H1 (cell line): Measurements from ENCODE around the gene APLP1. TPM values are rescaled to one million over a fixed set of nuclear protein-coding genes. Genes with fewer than 3 reads are reported as not detected.

Source experiments
- CTCF ChIA-PET: fragments of 300-600 bp; sonication (Branson Sonifier 250); formaldehyde crosslinking; loops from one replicate; lab custom pipeline; 2021; ENCODE audit not compliant: partially characterized antibody; lab: Charles Lee
- POLR2A ChIA-PET: fragments of 300-600 bp; sonication (Branson Sonifier 250); formaldehyde crosslinking; loops from one replicate; lab custom pipeline; 2021; ENCODE audit warnings: inconsistent platforms; ENCODE audit not compliant: partially characterized antibody; lab: Charles Lee
- DNase-seq, 2 experiments: peaks; one replicate each; pipeline versions ENCODE4 v3.0.0 to v3.0.0-alpha.2; 2010 to 2022; ENCODE audit warnings: low spot score in 2 of 2, low read depth in 1 of 2, mixed read lengths in 1 of 2
- FAIRE-seq: peaks from 2 replicates; lab custom pipeline; 2011; peaks lifted over from hg19 to GRCh38; lab: Jason Lieb, UNC
- H2AFZ ChIP-seq: 2 replicates; pipeline ENCODE4 v1.8.1; 2012; ENCODE audit warnings: low read length, inconsistent platforms
- H2AK5ac ChIP-seq: 2 replicates; pipeline ENCODE4 v1.6.1; 2013; ENCODE audit warnings: low read depth, low read length
- H2BK120ac ChIP-seq: replicated peaks from 2 replicates; pipeline ENCODE3; 2013; ENCODE audit warnings: low read depth, low read length, inconsistent platforms
- H2BK12ac ChIP-seq: 2 replicates; pipeline ENCODE4 v1.6.1; 2013; ENCODE audit warnings: low read depth, low read length
- H2BK15ac ChIP-seq: 2 replicates; pipeline ENCODE4 v1.6.1; 2013; ENCODE audit warnings: low read length
- H2BK20ac ChIP-seq: 2 replicates; pipeline ENCODE4 v1.6.1; 2013; ENCODE audit warnings: low read length
- H2BK5ac ChIP-seq: 2 replicates; pipeline ENCODE4 v1.6.1; 2013; ENCODE audit warnings: low read depth, low read length
- H3K14ac ChIP-seq: 2 replicates; pipeline ENCODE4 v1.6.1; 2013; ENCODE audit warnings: inconsistent platforms; ENCODE audit not compliant: insufficient read length
- H3K18ac ChIP-seq: 2 replicates; pipeline ENCODE4 v1.6.1; 2013; ENCODE audit warnings: low read length; ENCODE audit errors: extremely low read depth
- H3K23ac ChIP-seq: 2 replicates; pipeline ENCODE4 v1.6.1; 2013; ENCODE audit warnings: inconsistent platforms; ENCODE audit not compliant: insufficient read length
- H3K23me2 ChIP-seq: 2 replicates; pipeline ENCODE4 v1.6.1; 2013; ENCODE audit warnings: low read depth, low read length
- H3K27ac ChIP-seq: 2 replicates; pipeline ENCODE4 v1.6.1; 2011; ENCODE audit warnings: low read depth, low read length, inconsistent platforms
- H3K27me3 ChIP-seq, 4 experiments: replicated peaks in 1 of 4; 1 replicate in 1 of 4; 2 replicates in 3 of 4; pipeline versions ENCODE4 v1.6.1 to v1.8.1; 2011 to 2013; ENCODE audit warnings: low read length in 3 of 4, mild to moderate bottlenecking in 3 of 4, inconsistent platforms in 2 of 4, mixed read lengths in 2 of 4, moderate library complexity in 1 of 4; ENCODE audit not compliant: control insufficient read depth in 3 of 4, insufficient read depth in 3 of 4; ENCODE audit errors: extremely low read depth in 1 of 4
- H3K36me3 ChIP-seq, 4 experiments: 2 replicates each; pipeline versions ENCODE4 v1.6.1 to v1.8.1; 2011 to 2013; ENCODE audit warnings: mild to moderate bottlenecking in 4 of 4, low read length in 3 of 4, moderate library complexity in 2 of 4, control low read depth in 1 of 4, inconsistent platforms in 1 of 4; ENCODE audit not compliant: insufficient read depth in 4 of 4, control insufficient read depth in 2 of 4
- H3K4ac ChIP-seq: replicated peaks from 2 replicates; pipeline ENCODE3; 2013; ENCODE audit warnings: low read length, low read depth, mixed read lengths, inconsistent platforms; ENCODE audit not compliant: insufficient read length
- H3K4me1 ChIP-seq, 4 experiments: replicated peaks in 1 of 4; 1 replicate in 1 of 4; 2 replicates in 3 of 4; pipeline versions ENCODE4 v1.6.1 to v1.8.1; 2011 to 2013; ENCODE audit warnings: low read length in 3 of 4, inconsistent platforms in 2 of 4, mixed read lengths in 1 of 4; ENCODE audit not compliant: insufficient read depth in 4 of 4, control insufficient read depth in 3 of 4
- H3K4me2 ChIP-seq, 2 experiments: 2 replicates each; pipeline versions ENCODE4 v1.6.1 to v1.8.1; 2011 to 2013; ENCODE audit warnings: low read depth in 2 of 2, low read length in 2 of 2, control low read depth in 1 of 2, inconsistent platforms in 1 of 2, mild to moderate bottlenecking in 1 of 2; ENCODE audit not compliant: insufficient read depth in 1 of 2
- H3K4me3 ChIP-seq, 4 experiments: fragments of 200-600, 300-600 bp in 1 of 4; sonication (generic), shearing (Covaris generic), sonication (Bioruptor Twin) in 1 of 4; 2 replicates each; pipeline versions ENCODE4 v1.5.1 to v1.8.1; 2011 to 2016; ENCODE audit warnings: low read length in 4 of 4, low read depth in 3 of 4, control low read depth in 2 of 4, inconsistent platforms in 2 of 4, mild to moderate bottlenecking in 2 of 4, mixed read lengths in 1 of 4, moderate library complexity in 1 of 4; ENCODE audit not compliant: insufficient read depth in 2 of 4; ENCODE audit errors: extremely low read depth in 1 of 4
- H3K56ac ChIP-seq: replicated peaks from 2 replicates; pipeline ENCODE3; 2013; ENCODE audit warnings: low read depth, mild to moderate bottlenecking, mixed read lengths, low read length, inconsistent platforms; ENCODE audit not compliant: insufficient read length
- H3K79me1 ChIP-seq: 2 replicates; pipeline ENCODE4 v1.6.1; 2013; ENCODE audit warnings: low read depth, low read length, control low read depth
- H3K79me2 ChIP-seq, 2 experiments: 2 replicates each; pipeline versions ENCODE4 v1.6.1 to v1.8.1; 2012 to 2013; ENCODE audit warnings: low read length in 2 of 2, mild to moderate bottlenecking in 2 of 2, inconsistent platforms in 1 of 2; ENCODE audit not compliant: insufficient read depth in 2 of 2, control insufficient read depth in 1 of 2
- H3K9ac ChIP-seq, 4 experiments: replicated peaks in 1 of 4; 1 replicate in 1 of 4; 2 replicates in 3 of 4; pipeline versions ENCODE4 v1.6.1 to v1.8.1; 2011 to 2013; ENCODE audit warnings: low read depth in 3 of 4, low read length in 3 of 4, control low read depth in 2 of 4, mild to moderate bottlenecking in 2 of 4, moderate library complexity in 2 of 4, inconsistent platforms in 1 of 4; ENCODE audit errors: extremely low read depth in 1 of 4
- H3K9me3 ChIP-seq, 2 experiments: 2 replicates each; pipeline versions ENCODE4 v1.6.1 to v1.8.1; 2012 to 2013; ENCODE audit warnings: mild to moderate bottlenecking in 2 of 2, moderate library complexity in 2 of 2, control low read depth in 1 of 2, inconsistent platforms in 1 of 2, low read depth in 1 of 2, low read length in 1 of 2, mixed read lengths in 1 of 2; ENCODE audit not compliant: insufficient read depth in 2 of 2
- H4K20me1 ChIP-seq, 2 experiments: replicated peaks in 1 of 2; 2 replicates each; pipeline versions ENCODE3 to v1.8.1; 2011 to 2013; ENCODE audit warnings: inconsistent platforms in 2 of 2, low read length in 2 of 2, mild to moderate bottlenecking in 1 of 2; ENCODE audit not compliant: insufficient read depth in 2 of 2, control insufficient read depth in 1 of 2
- H4K5ac ChIP-seq: 2 replicates; pipeline ENCODE4 v1.6.1; 2013; ENCODE audit warnings: low read length, low read depth, mixed read lengths, inconsistent platforms; ENCODE audit not compliant: insufficient read length
- H4K8ac ChIP-seq: 2 replicates; pipeline ENCODE4 v1.8.0; 2013; ENCODE audit warnings: mild to moderate bottlenecking, moderate library complexity, low read length, inconsistent platforms; ENCODE audit not compliant: insufficient read depth; ENCODE audit errors: extremely low read depth
- H4K91ac ChIP-seq: replicated peaks from 2 replicates; pipeline ENCODE3; 2013; ENCODE audit warnings: low read length, mixed read lengths, inconsistent platforms; ENCODE audit not compliant: insufficient read length
- SP2 ChIP-seq: IDR thresholded peaks from 2 replicates; pipeline ENCODE4 v1.6.1; 2012; ENCODE audit warnings: mild to moderate bottlenecking, low read length, inconsistent platforms
- USF2 ChIP-seq: IDR thresholded peaks from 2 replicates; pipeline ENCODE4 v1.6.1; 2011; ENCODE audit warnings: low read length, improper control_type of control experiment
- WGBS, 2 experiments: shearing (Covaris generic) in 1 of 2; methylation state at CpG; one replicate each; pipeline versions ENCODE4 v1.1.6 to v1.1.7; 2013 to 2015; ENCODE audit warnings: low lambda C conversion rate in 2 of 2, mixed read lengths in 2 of 2, inconsistent platforms in 1 of 2, low coverage in 1 of 2, missing lambda C conversion rate in 1 of 2; ENCODE audit not compliant: insufficient replicate concordance in 2 of 2, insufficient coverage in 1 of 2, insufficient read length in 1 of 2; ENCODE audit errors: extremely low coverage in 1 of 2, missing lambda C conversion rate in 1 of 2; 5-methylcytosine and 5-hydroxymethylcytosine counted together
- polyA plus RNA-seq, 7 experiments: library from polyadenylated mRNA; depleted of rRNA in 3 of 7; stranded (reverse) in 5 of 7; unstranded in 2 of 7; fragments of >200 nt in 5 of 7; fragments of 200-250 nt in 2 of 7; gene quantifications; 1 replicate in 5 of 7; 2 replicates in 1 of 7; 4 replicates in 1 of 7; pipeline versions ENCODE4 v1.2.1 to v1.2.3, GENCODE V29; 2011 to 2013; ENCODE audit warnings: missing spikeins in 2 of 7, mixed read lengths in 2 of 7
- total RNA-seq: library from RNA; stranded (reverse); fragmentation: NEBNext Ultra II Directional; extraction: Animal tissue kit (Norgen Biotek cat#: 25700); gene quantifications from 2 replicates; pipeline ENCODE4 v1.2.1, GENCODE V29; 2021

Gene APLP1
- total and polyA plus RNA-seq, 2 of the 8 experiments (the other 6 are each of a cell fraction or from before 2014, with no cell fraction given): 19.9 to 22.0 TPM

GRCh38 chr19:35833972-35834371 is 34.4 kb upstream of the APLP1 start:
- TF ChIP-seq SP2 (no peak), USF2 (peak; percentile 28; the same call in 1 of the 2 replicates)
- DNase-seq (no peak), FAIRE-seq (no peak)
- H2BK20ac ChIP-seq: no peak overlapping the region
- 75% methylated on average over 7 of the region's 7 CpGs; no CpG with 5 or more reads in 1 of the 2 experiments for WGBS, 2 experiments
- no peak overlapping the region for H2AK5ac ChIP-seq
- POLR2A ChIA-PET: interaction anchor here (0.6 kb wide), 1 partner anchor 16 kb away, joined by 3 read pairs; no protein-coding TSS in a partner anchor
- no peak overlapping the region for H2BK120ac ChIP-seq
- no peak overlapping the region for H3K14ac ChIP-seq
- H3K4me2 ChIP-seq: no peak overlapping the region
- H3K4ac ChIP-seq: no peak overlapping the region
- no peaks in the 10 kb centered on the region for H4K20me1 ChIP-seq
- no peaks in the 10 kb centered on the region; a peak in 1 of 7 replicates for H3K27me3 ChIP-seq
- no peak overlapping the region for H2BK15ac ChIP-seq
- H3K9ac ChIP-seq: no peak overlapping the region
- no peaks in the 10 kb centered on the region for H3K79me1 ChIP-seq
- H3K79me2 ChIP-seq: no peaks in the 10 kb centered on the region
- H2BK12ac ChIP-seq: no peak overlapping the region
- H4K8ac ChIP-seq: no peak overlapping the region
- H3K4me1 ChIP-seq: no peaks in the 10 kb centered on the region
- H3K36me3 ChIP-seq: no peaks in the 10 kb centered on the region
- no peak overlapping the region for H3K27ac ChIP-seq
- CTCF ChIA-PET: interaction anchor here (1.3 to 2.6 kb wide), 4 partner anchors 8 to 16 kb away, joined by 4 to 13 read pairs (median 9); no protein-coding TSS in a partner anchor
- no peaks in the 10 kb centered on the region for H3K23me2 ChIP-seq
- H3K4me3 ChIP-seq: no peak overlapping the region
- H2AFZ ChIP-seq: peak overlapping the region; percentile 63; the same call in 1 of the 2 replicates
- H3K56ac ChIP-seq: no peak overlapping the region
- H4K91ac ChIP-seq: no peak overlapping the region
- H3K9me3 ChIP-seq: no peaks in the 10 kb centered on the region
- no peak overlapping the region for H3K23ac ChIP-seq
- H3K18ac ChIP-seq: no peak overlapping the region
- no peak overlapping the region for H2BK5ac ChIP-seq
- no peak overlapping the region for H4K5ac ChIP-seq
